Measurements from ENCODE around the gene TMEM82.

TMEM82 gene

GRCh38 chr1:15749399-15750291 is 7.3 kb downstream of the TMEM82 start:
- Histone ChIP-seq H3K36me3 (ENCODE audit: control insufficient read depth in 2 of 2, insufficient read depth in 1 of 2, low read length in 2 of 2) (no peaks in the 10 kb centered on the region), H3K9me3 (ENCODE audit: control insufficient read depth, insufficient read depth, low read depth, low read length) (no peaks in the 10 kb centered on the region), H3K4me1 (ENCODE audit: control insufficient read depth, insufficient read depth, low read length) (no peaks in the 10 kb centered on the region), H3K27ac (ENCODE audit: extremely low read depth, low read depth, low read length) (no peak overlapping the region), H3K4me3 (ENCODE audit: low read depth, low read length) (no peak overlapping the region)
- CTCF ChIA-PET = interaction anchor here (0.5 to 1.6 kb wide), 2 partner anchors 8 to 116 kb away, joined by 4 to 7 read pairs; no protein-coding TSS in a partner anchor
- POLR2A ChIA-PET = no interaction called here
- TF ChIP-seq, protein P1, sequence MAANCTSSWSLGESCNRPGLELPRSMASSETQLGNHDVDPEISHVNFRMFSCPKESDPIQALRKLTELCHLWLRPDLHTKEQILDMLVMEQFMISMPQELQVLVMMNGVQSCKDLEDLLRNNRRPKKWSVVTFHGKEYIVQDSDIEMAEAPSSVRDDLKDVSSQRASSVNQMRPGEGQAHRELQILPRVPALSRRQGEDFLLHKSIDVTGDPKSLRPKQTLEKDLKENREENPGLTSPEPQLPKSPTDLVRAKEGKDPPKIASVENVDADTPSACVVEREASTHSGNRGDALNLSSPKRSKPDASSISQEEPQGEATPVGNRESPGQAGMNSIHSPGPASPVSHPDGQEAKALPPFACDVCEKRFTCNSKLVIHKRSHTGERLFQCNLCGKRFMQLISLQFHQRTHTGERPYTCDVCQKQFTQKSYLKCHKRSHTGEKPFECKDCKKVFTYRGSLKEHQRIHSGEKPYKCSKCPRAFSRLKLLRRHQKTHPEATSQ (tag by site-specific recombination; IDR thresholded peaks at IDR 0.05) = no peak
- TF ChIP-seq, protein P2, sequence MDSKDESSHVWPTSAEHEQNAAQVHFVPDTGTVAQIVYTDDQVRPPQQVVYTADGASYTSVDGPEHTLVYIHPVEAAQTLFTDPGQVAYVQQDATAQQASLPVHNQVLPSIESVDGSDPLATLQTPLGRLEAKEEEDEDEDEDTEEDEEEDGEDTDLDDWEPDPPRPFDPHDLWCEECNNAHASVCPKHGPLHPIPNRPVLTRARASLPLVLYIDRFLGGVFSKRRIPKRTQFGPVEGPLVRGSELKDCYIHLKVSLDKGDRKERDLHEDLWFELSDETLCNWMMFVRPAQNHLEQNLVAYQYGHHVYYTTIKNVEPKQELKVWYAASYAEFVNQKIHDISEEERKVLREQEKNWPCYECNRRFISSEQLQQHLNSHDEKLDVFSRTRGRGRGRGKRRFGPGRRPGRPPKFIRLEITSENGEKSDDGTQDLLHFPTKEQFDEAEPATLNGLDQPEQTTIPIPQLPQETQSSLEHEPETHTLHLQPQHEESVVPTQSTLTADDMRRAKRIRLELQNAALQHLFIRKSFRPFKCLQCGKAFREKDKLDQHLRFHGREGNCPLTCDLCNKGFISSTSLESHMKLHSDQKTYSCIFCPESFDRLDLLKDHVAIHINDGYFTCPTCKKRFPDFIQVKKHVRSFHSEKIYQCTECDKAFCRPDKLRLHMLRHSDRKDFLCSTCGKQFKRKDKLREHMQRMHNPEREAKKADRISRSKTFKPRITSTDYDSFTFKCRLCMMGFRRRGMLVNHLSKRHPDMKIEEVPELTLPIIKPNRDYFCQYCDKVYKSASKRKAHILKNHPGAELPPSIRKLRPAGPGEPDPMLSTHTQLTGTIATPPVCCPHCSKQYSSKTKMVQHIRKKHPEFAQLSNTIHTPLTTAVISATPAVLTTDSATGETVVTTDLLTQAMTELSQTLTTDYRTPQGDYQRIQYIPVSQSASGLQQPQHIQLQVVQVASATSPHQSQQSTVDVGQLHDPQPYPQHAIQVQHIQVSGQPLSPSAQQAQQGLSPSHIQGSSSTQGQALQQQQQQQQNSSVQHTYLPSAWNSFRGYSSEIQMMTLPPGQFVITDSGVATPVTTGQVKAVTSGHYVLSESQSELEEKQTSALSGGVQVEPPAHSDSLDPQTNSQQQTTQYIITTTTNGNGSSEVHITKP (tag by site-specific recombination; IDR thresholded peaks at IDR 0.05) = peak; percentile 62
- TF ChIP-seq ZNF777 (tag by site-specific recombination; IDR thresholded peaks at IDR 0.05; ENCODE audit: borderline replicate concordance) = no peak
- 0 out of 2 replicates have a peak, but pooled peaks have one; percentile 17 for TF ChIP-seq IKZF3 (tag by site-specific recombination; IDR thresholded peaks at IDR 0.05)

DNA sequence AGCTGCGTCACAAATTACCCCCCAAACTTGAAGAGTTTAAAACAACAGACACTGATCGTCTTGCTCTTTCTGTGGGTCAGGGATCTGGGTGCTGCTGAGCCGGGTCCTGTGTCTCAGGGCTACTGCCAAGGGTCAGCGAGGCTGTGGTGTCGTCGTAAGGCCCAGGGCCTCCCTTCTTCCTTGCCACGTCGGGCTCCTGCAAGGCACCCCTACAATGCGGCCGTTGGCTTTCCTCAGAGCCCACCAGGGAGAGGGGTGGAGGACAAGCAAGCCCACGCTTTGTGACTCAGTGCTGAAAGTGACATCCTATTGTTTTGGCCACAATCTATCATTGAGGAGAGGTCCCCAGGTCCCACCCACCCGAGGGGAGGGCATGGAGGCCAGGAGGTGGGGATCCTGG is 8.6 kb downstream of the TMEM82 start:
- TF ChIP-seq ZNF514 (tag by site-specific recombination; IDR thresholded peaks at IDR 0.05) (no peak), TCF7L2 (IDR thresholded peaks at IDR 0.05; ENCODE audit: borderline replicate concordance, low read depth, low read length) (no peak), ZNF423 (tag by site-specific recombination; IDR thresholded peaks at IDR 0.05) (no peak), SP3 (tag by site-specific recombination; IDR thresholded peaks at IDR 0.05) (no peak), ZNF19 (tag by site-specific recombination; IDR thresholded peaks at IDR 0.05; ENCODE audit: low read depth) (no peak), ZFP3 (tag by site-specific recombination; IDR thresholded peaks at IDR 0.05; ENCODE audit: low read depth) (no peak), ZNF558 (tag by site-specific recombination; IDR thresholded peaks at IDR 0.05) (no peak), GLI4 (tag by site-specific recombination; IDR thresholded peaks at IDR 0.05) (no peak), ZNF623 (tag by site-specific recombination; IDR thresholded peaks at IDR 0.05) (no peak)
- TF ChIP-seq, protein P3, sequence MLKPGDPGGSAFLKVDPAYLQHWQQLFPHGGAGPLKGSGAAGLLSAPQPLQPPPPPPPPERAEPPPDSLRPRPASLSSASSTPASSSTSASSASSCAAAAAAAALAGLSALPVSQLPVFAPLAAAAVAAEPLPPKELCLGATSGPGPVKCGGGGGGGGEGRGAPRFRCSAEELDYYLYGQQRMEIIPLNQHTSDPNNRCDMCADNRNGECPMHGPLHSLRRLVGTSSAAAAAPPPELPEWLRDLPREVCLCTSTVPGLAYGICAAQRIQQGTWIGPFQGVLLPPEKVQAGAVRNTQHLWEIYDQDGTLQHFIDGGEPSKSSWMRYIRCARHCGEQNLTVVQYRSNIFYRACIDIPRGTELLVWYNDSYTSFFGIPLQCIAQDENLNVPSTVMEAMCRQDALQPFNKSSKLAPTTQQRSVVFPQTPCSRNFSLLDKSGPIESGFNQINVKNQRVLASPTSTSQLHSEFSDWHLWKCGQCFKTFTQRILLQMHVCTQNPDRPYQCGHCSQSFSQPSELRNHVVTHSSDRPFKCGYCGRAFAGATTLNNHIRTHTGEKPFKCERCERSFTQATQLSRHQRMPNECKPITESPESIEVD (tag by site-specific recombination; IDR thresholded peaks at IDR 0.05) = no peak
- TF ChIP-seq, protein P4, sequence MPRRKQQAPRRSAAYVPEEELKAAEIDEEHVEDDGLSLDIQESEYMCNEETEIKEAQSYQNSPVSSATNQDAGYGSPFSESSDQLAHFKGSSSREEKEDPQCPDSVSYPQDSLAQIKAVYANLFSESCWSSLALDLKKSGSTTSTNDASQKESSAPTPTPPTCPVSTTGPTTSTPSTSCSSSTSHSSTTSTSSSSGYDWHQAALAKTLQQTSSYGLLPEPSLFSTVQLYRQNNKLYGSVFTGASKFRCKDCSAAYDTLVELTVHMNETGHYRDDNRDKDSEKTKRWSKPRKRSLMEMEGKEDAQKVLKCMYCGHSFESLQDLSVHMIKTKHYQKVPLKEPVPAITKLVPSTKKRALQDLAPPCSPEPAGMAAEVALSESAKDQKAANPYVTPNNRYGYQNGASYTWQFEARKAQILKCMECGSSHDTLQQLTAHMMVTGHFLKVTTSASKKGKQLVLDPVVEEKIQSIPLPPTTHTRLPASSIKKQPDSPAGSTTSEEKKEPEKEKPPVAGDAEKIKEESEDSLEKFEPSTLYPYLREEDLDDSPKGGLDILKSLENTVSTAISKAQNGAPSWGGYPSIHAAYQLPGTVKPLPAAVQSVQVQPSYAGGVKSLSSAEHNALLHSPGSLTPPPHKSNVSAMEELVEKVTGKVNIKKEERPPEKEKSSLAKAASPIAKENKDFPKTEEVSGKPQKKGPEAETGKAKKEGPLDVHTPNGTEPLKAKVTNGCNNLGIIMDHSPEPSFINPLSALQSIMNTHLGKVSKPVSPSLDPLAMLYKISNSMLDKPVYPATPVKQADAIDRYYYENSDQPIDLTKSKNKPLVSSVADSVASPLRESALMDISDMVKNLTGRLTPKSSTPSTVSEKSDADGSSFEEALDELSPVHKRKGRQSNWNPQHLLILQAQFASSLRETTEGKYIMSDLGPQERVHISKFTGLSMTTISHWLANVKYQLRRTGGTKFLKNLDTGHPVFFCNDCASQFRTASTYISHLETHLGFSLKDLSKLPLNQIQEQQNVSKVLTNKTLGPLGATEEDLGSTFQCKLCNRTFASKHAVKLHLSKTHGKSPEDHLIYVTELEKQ (tag by site-specific recombination; IDR thresholded peaks at IDR 0.05; ENCODE audit: borderline replicate concordance) = no peak
- ChIA-PET POLR2A (no interaction called here), CTCF (interaction anchor here (1.6 kb wide), 1 partner anchor 10 kb away, joined by 7 read pairs; no protein-coding TSS in a partner anchor)
- H3K36me3 ChIP-seq (ENCODE audit: control insufficient read depth in 2 of 2, insufficient read depth in 1 of 2, low read length in 2 of 2) = no peaks in the 10 kb centered on the region
- H3K9me3 ChIP-seq (ENCODE audit: control insufficient read depth, insufficient read depth, low read depth, low read length) = no peaks in the 10 kb centered on the region
- no peaks in the 10 kb centered on the region for H3K4me1 ChIP-seq (ENCODE audit: control insufficient read depth, insufficient read depth, low read length)
- no peak overlapping the region for H3K27ac ChIP-seq (ENCODE audit: extremely low read depth, low read depth, low read length)
- H3K4me3 ChIP-seq (ENCODE audit: low read depth, low read length) = no peak overlapping the region
